GM12878 (cell line): Measurements from ENCODE around the gene DENND1A.

Experiments used
- CEBPZ ChIP-seq: fragments of 150-350 bp; IDR thresholded peaks from 2 replicates; pipeline ENCODE4 v1.6.1; 2016; ENCODE audit warnings: low read depth, low read length
- CTCF ChIP-seq, 3 experiments: IDR thresholded peaks in 2 of 3; conservative IDR thresholded peaks in 1 of 3; 2 replicates each; pipeline ENCODE4 v1.5.1; 2011; ENCODE audit warnings: low read depth in 3 of 3, low read length in 3 of 3, mild to moderate bottlenecking in 3 of 3, control low read depth in 2 of 3, moderate library complexity in 2 of 3, inconsistent platforms in 1 of 3, mixed read lengths in 1 of 3; ENCODE audit not compliant: control insufficient read depth in 2 of 3, insufficient read depth in 1 of 3; ENCODE audit errors: extremely low read depth in 1 of 3
- HDAC2 ChIP-seq: fragments of 200-600 bp; sonication (generic); IDR thresholded peaks from 2 replicates; pipeline ENCODE4 v1.6.1; 2017
- KDM1A ChIP-seq: fragments of 200-600 bp; sonication (generic); IDR thresholded peaks from 2 replicates; pipeline ENCODE4 v1.6.1; 2016; ENCODE audit warnings: borderline replicate concordance
- PBX3 ChIP-seq: IDR thresholded peaks from 2 replicates; pipeline ENCODE4 v1.6.1; 2011; ENCODE audit warnings: mild to moderate bottlenecking, low read depth, low read length, moderate library complexity; ENCODE audit not compliant: insufficient replicate concordance
- POLR2A ChIP-seq: IDR thresholded peaks from 2 replicates; pipeline ENCODE4 v1.6.1; 2011; ENCODE audit warnings: low read depth, mild to moderate bottlenecking, low read length
- SUZ12 ChIP-seq: fragments of 200-600 bp; sonication (generic); IDR thresholded peaks from one replicate; pipeline ENCODE4 v1.6.1; 2018; ENCODE audit warnings: antibody characterized with exemption, mild to moderate bottlenecking; ENCODE audit not compliant: unreplicated experiment
- TAF1 ChIP-seq: IDR thresholded peaks from 2 replicates; pipeline ENCODE4 v1.6.1; 2011; ENCODE audit warnings: mild to moderate bottlenecking, low read depth, low read length, borderline replicate concordance
- ZBED1 ChIP-seq: IDR thresholded peaks from 2 replicates; pipeline ENCODE4 v1.6.1; 2016; ENCODE audit warnings: borderline replicate concordance

GRCh38 chr9:123861086-123861755, 68.7 kb downstream of the DENND1A start:
- TF ChIP-seq POLR2A (no peak), CTCF (IDR thresholded peaks at IDR 0.05 in 2 of 3, conservative IDR thresholded peaks at IDR 0.05 in 1 of 3; ENCODE audit: control insufficient read depth in 2 of 3, extremely low read depth in 1 of 3, insufficient read depth in 1 of 3, low read depth in 3 of 3, low read length in 3 of 3) (no peak), CEBPZ (no peak), PBX3 (no peak), TAF1 (no peak), ZBED1 (no peak), KDM1A (no peak), SUZ12 (no peak), HDAC2 (no peak)
